ENCODE results near the gene CTBP2.
"Not testable (repeated sequence)": the region's sequence is repeated elsewhere in the genome, so short reads cannot be mapped to it uniquely, and the experiment has no call there.

The CTBP2 gene

DNA sequence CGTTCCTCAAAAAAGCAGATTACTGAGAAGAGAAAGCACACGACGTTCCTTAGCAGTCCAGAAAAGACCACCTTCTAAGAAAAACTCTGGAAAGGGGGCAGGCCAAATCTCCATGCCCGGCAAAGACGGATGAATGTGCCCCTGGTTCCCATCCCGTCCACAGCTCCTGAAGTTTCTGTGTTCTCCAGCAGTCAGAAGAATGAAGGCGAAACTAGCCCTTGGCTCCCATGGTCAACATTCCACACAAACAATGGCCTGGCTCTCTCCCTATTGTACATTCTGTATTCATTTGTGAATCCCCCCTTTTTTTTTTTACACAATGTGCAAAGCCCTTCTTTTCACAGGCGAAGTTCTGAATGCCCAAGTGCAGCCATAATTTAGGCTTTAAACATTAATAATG is 5.3 kb downstream of the CTBP2 start:
- no peak for TF ChIP-seq CTCF (IDR thresholded peaks at IDR 0.05; ENCODE audit: low read depth, low read length, missing control alignments)
- no peak for DNase-seq (ENCODE audit: low read depth)
- H3K4me3 ChIP-seq (ENCODE audit: low read depth, low read length): peak overlapping the region; percentile 25
- in situ Hi-C loops (cut with HindIII; ENCODE audit: low sequenced_read_pairs): no loop called here

DNA sequence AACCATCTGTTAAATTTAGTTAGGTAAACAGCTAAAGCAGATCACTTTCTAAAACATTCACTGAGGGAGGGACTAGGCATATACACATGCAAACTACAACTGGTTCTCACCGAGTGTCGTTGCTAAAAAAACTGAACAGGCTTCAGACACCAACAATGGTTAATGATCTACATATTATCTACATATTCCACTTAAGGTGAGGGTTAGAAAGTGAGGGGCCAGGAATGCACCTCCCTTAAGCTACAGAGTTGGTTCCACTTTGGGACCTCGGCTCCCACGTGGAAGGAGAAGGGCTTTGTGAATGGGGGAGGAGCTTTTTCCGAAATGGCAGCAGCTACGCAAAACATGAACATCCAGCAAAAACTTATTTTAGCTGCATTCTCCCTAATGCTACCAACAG is 5.8 kb downstream of the CTBP2 start:
- H3K4me3 ChIP-seq (ENCODE audit: low read depth, low read length): no peak overlapping the region

DNA sequence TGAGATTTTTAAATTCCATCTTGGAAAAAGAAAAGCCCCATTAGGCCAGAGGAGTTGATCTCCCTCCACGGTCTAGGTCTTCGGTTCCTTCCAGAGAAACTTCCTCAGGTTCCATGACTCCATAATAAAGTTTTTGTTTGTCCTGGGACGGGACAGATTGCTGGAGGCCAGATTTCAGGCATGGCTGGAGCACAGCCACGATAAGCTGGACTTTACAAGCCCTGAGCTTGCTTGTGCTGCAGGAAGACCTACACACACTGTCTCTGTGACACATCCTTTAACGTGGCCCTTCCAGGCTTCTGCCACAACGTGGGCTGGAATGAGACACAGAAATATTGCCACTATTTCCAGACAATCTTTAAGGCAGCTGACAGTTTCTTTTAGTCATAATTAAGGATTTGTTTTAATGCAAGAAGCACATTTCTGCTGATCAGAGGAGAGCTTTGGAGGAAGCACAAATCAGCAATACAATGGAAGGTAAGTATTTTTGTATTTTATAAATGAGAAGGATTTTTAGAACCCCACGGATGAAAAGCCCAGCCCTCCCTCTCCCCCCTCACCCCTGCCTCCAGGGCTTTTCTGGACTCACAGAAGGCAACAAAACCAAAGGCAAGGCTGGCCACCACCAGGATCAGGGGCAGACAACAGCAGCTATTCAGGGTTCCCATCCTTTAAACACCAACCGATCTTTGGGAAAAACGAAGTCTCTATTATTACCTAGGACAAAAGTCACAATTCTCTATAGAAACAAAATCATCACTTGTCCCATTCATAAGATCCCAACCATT is 6.5 kb downstream of the CTBP2 start:
- H3K4me3 ChIP-seq (ENCODE audit: low read depth, low read length): no peak overlapping the region
- TF ChIP-seq CTCF (IDR thresholded peaks at IDR 0.05; ENCODE audit: low read depth, low read length, missing control alignments): no peak
- no peak for DNase-seq (ENCODE audit: low read depth)
- in situ Hi-C loops (cut with HindIII; ENCODE audit: low sequenced_read_pairs): no loop called here

More for the DNA sequence above, 5.8 kb downstream of the CTBP2 start:
- in situ Hi-C loops (cut with HindIII; ENCODE audit: low sequenced_read_pairs): no loop called here
- DNase-seq (ENCODE audit: low read depth): no peak
- no peak for TF ChIP-seq CTCF (IDR thresholded peaks at IDR 0.05; ENCODE audit: low read depth, low read length, missing control alignments)

DNA sequence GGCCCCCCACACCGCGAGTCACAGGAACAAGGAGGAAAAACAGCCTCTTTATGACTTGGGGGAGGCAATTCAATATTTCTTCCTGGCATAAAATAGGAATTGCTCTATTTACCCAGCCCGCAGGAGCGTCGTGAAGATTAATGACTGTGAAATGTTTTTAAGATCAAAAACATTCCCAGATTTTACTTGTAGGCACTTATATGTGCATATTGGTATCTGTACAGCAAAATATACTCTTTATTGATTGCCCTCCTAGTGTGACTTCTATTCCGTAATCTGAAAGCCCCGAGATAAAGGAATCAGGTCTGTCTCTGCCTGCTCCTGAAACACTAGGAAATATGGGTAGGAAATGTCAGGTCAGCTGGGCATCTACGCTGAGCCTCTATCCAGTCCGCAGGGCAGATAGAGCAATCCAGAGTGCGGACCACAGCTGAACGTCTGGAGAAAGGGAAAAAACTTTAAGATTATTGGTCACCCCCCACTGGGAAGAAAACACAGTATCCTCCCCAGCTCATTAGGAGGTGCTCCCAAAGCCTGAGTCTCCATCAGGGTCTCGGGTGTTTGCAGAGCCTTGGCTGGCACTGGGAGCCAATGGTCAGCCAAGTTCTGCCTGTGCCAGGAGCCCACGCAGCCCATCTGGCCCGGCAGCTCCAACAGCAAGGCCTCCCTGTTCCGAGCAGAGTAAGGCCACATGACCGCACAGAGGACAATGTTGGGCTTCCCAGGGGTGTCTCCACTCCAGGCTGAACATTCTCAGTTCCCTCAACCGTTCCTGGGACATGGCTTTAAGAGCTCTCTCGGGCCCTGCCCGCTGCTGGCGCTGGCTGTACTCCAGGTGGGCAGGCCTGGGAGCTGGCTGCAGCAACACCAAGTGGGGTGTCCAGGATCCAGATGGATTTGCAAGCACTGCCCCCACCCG is 7.7 kb downstream of the CTBP2 start:
- no peak for DNase-seq (ENCODE audit: low read depth)
- no peak for TF ChIP-seq CTCF (IDR thresholded peaks at IDR 0.05; ENCODE audit: low read depth, low read length, missing control alignments)
- in situ Hi-C loops (cut with HindIII; ENCODE audit: low sequenced_read_pairs): no loop called here
- no peak overlapping the region for H3K4me3 ChIP-seq (ENCODE audit: low read depth, low read length)

GRCh38 chr10:125151553-125152449 is 8.6 kb downstream of the CTBP2 start:
- no peak for DNase-seq (ENCODE audit: low read depth)
- no peak overlapping the region for H3K4me3 ChIP-seq (ENCODE audit: low read depth, low read length)
- no peak for TF ChIP-seq CTCF (IDR thresholded peaks at IDR 0.05; ENCODE audit: low read depth, low read length, missing control alignments)
- in situ Hi-C loops (cut with HindIII; ENCODE audit: low sequenced_read_pairs): no loop called here

DNA sequence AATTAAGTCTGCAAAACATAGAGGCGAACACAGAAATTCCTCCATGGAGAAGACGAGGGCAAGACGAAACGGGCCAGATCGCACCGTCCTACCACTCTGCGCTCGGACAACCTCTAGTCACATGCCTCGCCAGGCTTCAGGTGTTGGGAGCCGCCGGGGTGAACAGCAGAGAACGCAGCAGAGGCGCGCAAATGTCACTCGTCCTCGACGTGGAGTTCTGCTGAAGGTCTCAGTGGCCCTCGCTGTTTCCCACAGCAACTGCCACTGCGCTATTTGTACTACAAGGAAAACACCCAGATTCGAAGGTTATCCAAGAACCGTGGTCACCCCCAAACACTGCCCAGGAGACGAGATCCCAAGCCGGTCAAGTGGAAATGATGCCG is 9.2 kb downstream of the CTBP2 start:
- no peak for TF ChIP-seq CTCF (IDR thresholded peaks at IDR 0.05; ENCODE audit: low read depth, low read length, missing control alignments)
- DNase-seq (ENCODE audit: low read depth): no peak
- no peak overlapping the region for H3K4me3 ChIP-seq (ENCODE audit: low read depth, low read length)
- in situ Hi-C loops (cut with HindIII; ENCODE audit: low sequenced_read_pairs): no loop called here

- in situ Hi-C loops (cut with HindIII; ENCODE audit: low sequenced_read_pairs); DNase-seq (ENCODE audit: low read depth); H3K4me3 ChIP-seq (ENCODE audit: low read depth, low read length): not testable (repeated sequence)
These were observed 9.8 kb downstream of the CTBP2 start for GRCh38 chr10:125150376-125151083.
